Panc1 (cell line): ENCODE data around the gene RAB43. TPM values are rescaled to one million over a fixed set of nuclear protein-coding genes. Genes with fewer than 3 reads are reported as not detected.

Experiments used
- ATAC-seq: fragments of 200-7000 bp; cut with Tn5 transposase; 2 replicates; pipeline ENCODE4 v1.9.1; 2020; ENCODE audit warnings: mild to moderate bottlenecking, moderate library complexity
- BruUV-seq: library from RNA; stranded (reverse); fragments of 400-500 nt; replicated peaks from 2 replicates; lab custom pipeline; 2021; lab: Mats Ljungman, UMichigan
- CTCF ChIA-PET: fragments of 300-600 bp; sonication (Branson Sonifier 250); formaldehyde crosslinking; loops from one replicate; lab custom pipeline; 2022; ENCODE audit warnings: antibody characterized with exemption; lab: Charles Lee
- POLR2A ChIA-PET: fragments of 300-600 bp; sonication (Branson Sonifier 250); formaldehyde crosslinking; loops from one replicate; lab custom pipeline; 2022; ENCODE audit warnings: antibody characterized with exemption; lab: Charles Lee
- DNase-seq: peaks from one replicate; pipeline ENCODE4 v3.0.0-alpha.2; 2010; ENCODE audit warnings: low read depth, low spot score
- H3K27ac ChIP-seq: 2 replicates; pipeline ENCODE4 v1.5.1; 2011; ENCODE audit warnings: mild to moderate bottlenecking, low read length, inconsistent platforms
- H3K27me3 ChIP-seq: fragments of 200-500 bp; sonication (Bioruptor generic); 2 replicates; pipeline ENCODE4 v1.6.0; 2014; ENCODE audit warnings: low read length, inconsistent platforms; ENCODE audit not compliant: control insufficient read depth, insufficient read depth
- H3K36me3 ChIP-seq: fragments of 200-500 bp; sonication (Bioruptor generic); 2 replicates; pipeline ENCODE4 v1.5.1; 2014; ENCODE audit warnings: inconsistent platforms, mild to moderate bottlenecking, low read length, moderate library complexity; ENCODE audit not compliant: control insufficient read depth, insufficient read depth
- H3K4me1 ChIP-seq: 2 replicates; pipeline ENCODE4 v1.5.1; 2011; ENCODE audit warnings: inconsistent platforms, mild to moderate bottlenecking, low read length, moderate library complexity; ENCODE audit not compliant: control insufficient read depth, insufficient read depth
- H3K4me3 ChIP-seq, 2 experiments: 2 replicates each; pipeline ENCODE4 v1.5.1; 2011 to 2012; ENCODE audit warnings: low read depth in 2 of 2, low read length in 2 of 2, mild to moderate bottlenecking in 2 of 2, inconsistent platforms in 1 of 2, moderate library complexity in 1 of 2
- H3K9me3 ChIP-seq: fragments of 200-500 bp; sonication (Bioruptor generic); 2 replicates; pipeline ENCODE4 v1.5.1; 2014; ENCODE audit warnings: low read depth, mild to moderate bottlenecking, inconsistent platforms, low read length, moderate library complexity; ENCODE audit not compliant: control insufficient read depth, insufficient read depth
- CTCF ChIP-seq: fragments of 450-650 bp; IDR thresholded peaks from 2 replicates; pipeline ENCODE4 v1.5.1; 2017; ENCODE audit warnings: mild to moderate bottlenecking
- POLR2AphosphoS5 ChIP-seq: IDR thresholded peaks from 2 replicates; pipeline ENCODE4 v1.6.1; 2012; ENCODE audit warnings: mild to moderate bottlenecking, low read depth, low read length, moderate library complexity
- REST ChIP-seq, 2 experiments: IDR thresholded peaks; 2 replicates each; pipeline ENCODE4 v1.6.1; 2011 to 2012; ENCODE audit warnings: low read depth in 2 of 2, control low read depth in 1 of 2, low read length in 1 of 2, mild to moderate bottlenecking in 1 of 2, moderate library complexity in 1 of 2; ENCODE audit not compliant: insufficient read depth in 1 of 2
- SIN3A ChIP-seq: IDR thresholded peaks from 2 replicates; pipeline ENCODE4 v1.6.1; 2012; ENCODE audit warnings: low read depth, mild to moderate bottlenecking, low read length, moderate library complexity, borderline replicate concordance; ENCODE audit not compliant: insufficient read depth
- TCF7L2 ChIP-seq: IDR thresholded peaks from 2 replicates; pipeline ENCODE4 v1.6.1; 2011; ENCODE audit warnings: mild to moderate bottlenecking, low read depth, low read length, inconsistent platforms
- in situ Hi-C: cut with HindIII; loops from 2 replicates; pipeline ENCODE4 v1.10.0; 2016; ENCODE audit warnings: low sequenced_read_pairs, low pct_unique_long_range_greater_than_20kb
- intact Hi-C: fragments of 100-400 bp; cut with micrococcal nuclease; formaldehyde crosslinking; loops from one replicate; pipeline ENCODE4 v1.10.0; 2022; ENCODE audit not compliant: unreplicated experiment
- total RNA-seq: library from RNA; stranded (reverse); gene quantifications from one replicate; pipeline ENCODE4 v1.2.1, GENCODE V29; 2021; ENCODE audit not compliant: unreplicated experiment

The RAB43 gene
- total RNA-seq, 1 experiment from 2014 or later, result 27.7 TPM

- no peak overlapping the region for H3K27ac ChIP-seq
- ChIA-PET CTCF (no interaction called here), POLR2A (interaction anchor here (0.6 kb wide), 1 partner anchor 135 kb away, joined by 4 read pairs; no protein-coding TSS in a partner anchor)
- no peaks in the 10 kb centered on the region for H3K9me3 ChIP-seq
- BruUV-seq, result no TSS peak
- no peaks in the 10 kb centered on the region for H3K27me3 ChIP-seq
- DNase-seq, result no peak
- no peak overlapping the region for H3K4me3 ChIP-seq
- H3K4me1 ChIP-seq, result peaks cover under 1% of the 10 kb centered on the region; the same call in 1 of the 2 replicates
- in situ Hi-C loops (no loop called here), intact Hi-C loops (loop anchor here (10.0 kb wide), 1 partner anchor 107 kb away; no protein-coding TSS in a partner anchor)
- no peak for ATAC-seq
- H3K36me3 ChIP-seq, result no peaks in the 10 kb centered on the region
- TF ChIP-seq TCF7L2, result no peak
- no peak for TF ChIP-seq CTCF
Measured at GRCh38 chr3:129082026-129082425, 39.6 kb downstream of the RAB43 start.

GRCh38 chr3:129081503-129081902 lies 40.1 kb downstream of the RAB43 start:
- POLR2A ChIA-PET, result interaction anchor here (0.6 kb wide), 1 partner anchor 135 kb away, joined by 4 read pairs; no protein-coding TSS in a partner anchor
- in situ Hi-C loops, result no loop called here

More at GRCh38 chr3:129081503-129081902, 40.1 kb downstream of the RAB43 start:
- intact Hi-C loops, result loop anchor here (10.0 kb wide), 1 partner anchor 107 kb away; no protein-coding TSS in a partner anchor
- Histone ChIP-seq H3K27ac (no peak overlapping the region), H3K27me3 (no peaks in the 10 kb centered on the region), H3K4me3 (no peak overlapping the region), H3K9me3 (no peaks in the 10 kb centered on the region), H3K4me1 (no peaks in the 10 kb centered on the region), H3K36me3 (no peaks in the 10 kb centered on the region)
- no TSS peak for BruUV-seq
- ATAC-seq (no peak), DNase-seq (no peak)
- TF ChIP-seq POLR2AphosphoS5 (no peak), TCF7L2 (no peak), SIN3A (no peak), CTCF (no peak), REST (IDR thresholded peaks at IDR 0.05; ENCODE audit: insufficient read depth in 1 of 2, low read depth in 2 of 2, low read length in 1 of 2) (no peak)
- CTCF ChIA-PET, result no interaction called here
